HG03045 (cell line): ENCODE data around the gene SDHD.
"Not testable (repeated sequence)": the region's sequence is repeated elsewhere in the genome, so short reads cannot be mapped to it uniquely, and the experiment has no call there.

ENCODE experiments used
- ATAC-seq: cut with Tn5 transposase; IDR thresholded peaks from one replicate; pipeline ENCODE4 v1.9.1; 2021; ENCODE audit warnings: mild to moderate bottlenecking, moderate library complexity; ENCODE audit not compliant: unreplicated experiment

Gene SDHD

DNA sequence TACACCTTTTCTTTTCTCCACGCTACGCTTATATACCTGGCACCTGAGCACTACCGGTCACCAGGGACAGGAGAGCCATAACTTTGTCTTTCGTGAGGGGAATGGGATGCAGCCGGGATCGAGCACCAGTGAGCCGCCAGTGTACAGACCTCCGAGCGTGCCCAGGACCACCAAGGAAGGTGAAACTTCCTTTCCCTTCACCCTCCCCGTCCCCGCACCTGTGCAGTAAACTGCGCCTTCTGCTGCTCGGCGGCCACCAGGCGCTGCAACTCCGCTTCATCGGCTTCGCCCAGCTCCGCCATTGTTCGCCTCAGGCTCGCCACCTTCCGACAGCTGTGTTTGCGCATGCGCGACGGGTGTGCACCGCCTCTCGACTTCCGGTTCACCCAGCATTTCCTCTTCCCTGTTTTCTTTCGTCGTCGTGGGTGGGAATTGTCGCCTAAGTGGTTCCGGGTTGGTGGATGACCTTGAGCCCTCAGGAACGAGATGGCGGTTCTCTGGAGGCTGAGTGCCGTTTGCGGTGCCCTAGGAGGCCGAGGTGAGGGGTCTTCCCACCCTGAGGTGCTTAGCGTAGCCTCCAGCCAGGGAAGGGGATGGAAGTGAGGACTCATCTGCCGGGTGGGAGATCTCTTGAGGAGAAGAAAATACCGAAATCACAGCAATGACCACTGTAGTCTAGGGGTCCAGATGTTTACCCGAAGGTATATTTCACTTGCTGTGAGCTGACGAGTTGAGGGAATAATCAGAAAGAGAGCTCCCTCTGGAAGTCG lies at the start of gene SDHD, which contains the start of gene TIMM8B:
SDHD (plus strand) TSS at position 452 of the 770 bp plus-strand sequence; CDS start at position 487, 35 bp downstream.
TIMM8B (minus strand) TSS at position 335 of the 770 bp plus-strand sequence; CDS start at position 302, 33 bp downstream.
- ATAC-seq = peak; percentile 91

- ATAC-seq = no peak
These were observed 49.1 kb upstream of the SDHD start for GRCh38 chr11:112037527-112037926.

- ATAC-seq = no peak
These were observed 44.3 kb upstream of the SDHD start for GRCh38 chr11:112042161-112042960.

DNA sequence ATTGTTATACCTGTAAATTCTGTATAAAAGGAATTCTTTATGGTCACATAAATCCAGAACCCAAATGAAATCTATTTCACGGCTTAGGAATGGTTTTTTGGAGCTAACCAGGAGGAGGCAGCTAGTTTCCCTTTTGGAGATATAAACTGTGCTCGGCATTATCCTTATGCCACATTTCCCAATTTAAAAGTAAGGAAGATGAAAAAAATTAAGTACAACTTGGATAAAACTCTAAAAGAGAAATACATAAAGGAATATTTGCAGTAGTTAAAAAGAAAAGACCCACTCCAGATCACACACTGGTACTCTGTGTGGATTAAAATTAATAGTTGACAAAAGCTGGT lies 43.7 kb upstream of the SDHD start:
- no peak for ATAC-seq

DNA sequence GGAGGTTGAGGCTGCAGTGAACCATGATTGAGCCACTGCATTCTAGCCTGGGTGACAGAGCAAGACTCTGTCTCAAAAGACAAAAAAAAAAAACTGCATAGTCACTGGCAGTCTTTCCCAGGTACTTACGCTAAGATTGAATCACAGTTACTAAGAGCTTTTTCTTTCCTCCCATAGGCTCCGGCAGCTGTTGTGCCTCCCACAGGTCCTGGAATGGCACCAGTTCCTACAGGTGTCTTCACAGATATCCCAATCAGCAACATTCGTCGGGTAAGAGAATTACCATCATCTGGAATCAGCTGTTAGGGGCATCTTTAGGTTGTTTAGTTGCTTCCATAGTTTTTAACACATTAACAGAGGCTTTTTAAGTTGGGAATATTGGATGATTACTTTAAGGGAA lies 41.7 kb upstream of the SDHD start:
- ATAC-seq = no peak

DNA sequence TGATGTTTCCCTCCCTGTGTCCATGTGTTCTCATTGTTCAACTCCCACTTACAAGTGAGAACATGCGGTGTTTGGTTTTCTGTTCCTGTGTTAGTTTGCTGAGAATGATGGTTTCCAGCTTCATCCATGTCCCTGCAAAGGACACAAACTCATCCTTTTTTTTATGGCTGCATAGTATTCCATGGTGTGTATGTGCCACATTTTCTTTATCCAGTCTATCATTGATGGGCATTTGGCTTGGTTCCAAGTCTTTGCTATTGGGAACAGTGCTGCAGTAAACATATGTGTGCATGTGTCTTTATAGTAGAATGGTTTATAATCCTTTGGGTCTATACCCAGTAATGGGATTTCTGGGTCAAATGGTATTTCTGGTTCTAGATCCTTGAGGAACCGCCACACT lies 40.0 kb upstream of the SDHD start:
- not testable (repeated sequence) for ATAC-seq

DNA sequence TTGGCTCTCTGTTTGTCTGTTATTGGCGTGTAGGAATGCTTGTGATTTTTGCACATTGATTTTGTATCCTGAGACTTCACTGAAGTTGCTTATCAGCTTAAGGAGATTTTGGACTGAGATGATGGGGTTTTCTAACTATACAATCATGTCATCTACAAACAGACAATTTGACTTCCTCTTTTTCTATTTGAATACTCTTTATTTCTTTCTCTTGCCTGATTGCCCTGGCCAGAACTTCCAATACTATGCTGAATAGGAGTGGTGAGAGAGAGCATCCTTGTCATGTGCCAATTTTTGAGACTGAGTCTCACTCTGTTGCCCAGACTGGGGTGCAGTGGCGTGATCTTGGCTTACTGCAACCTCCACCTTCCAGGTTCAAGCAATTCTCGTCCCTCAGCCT lies 38.4 kb upstream of the SDHD start:
- not testable (repeated sequence) for ATAC-seq

- no peak for ATAC-seq
These were observed 36.9 kb upstream of the SDHD start for GRCh38 chr11:112049777-112050176.

DNA sequence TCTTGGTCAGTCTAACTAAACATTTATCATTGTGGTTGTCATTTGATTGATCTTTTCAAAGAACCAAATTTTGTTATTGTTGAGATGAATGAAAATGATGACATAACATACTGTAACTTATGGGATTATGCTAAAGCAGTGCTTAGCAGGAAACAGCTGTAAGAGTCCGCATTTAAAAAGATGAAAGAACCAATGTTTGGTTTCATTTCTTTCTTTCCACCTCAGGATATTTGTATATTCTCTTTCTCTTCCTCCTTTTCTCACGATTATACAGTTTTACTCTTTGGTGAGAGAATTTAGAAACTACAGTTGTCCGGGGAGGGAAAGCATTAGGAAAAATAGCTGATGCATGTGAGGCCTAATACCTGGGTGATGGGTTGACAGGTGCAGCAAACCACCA lies 36.0 kb upstream of the SDHD start:
- peak; percentile 82 for ATAC-seq

- no peak for ATAC-seq
These were observed 34.9 kb upstream of the SDHD start for GRCh38 chr11:112051768-112052167.

GRCh38 chr11:112057170-112057569 lies 29.5 kb upstream of the SDHD start:
- no peak for ATAC-seq

DNA sequence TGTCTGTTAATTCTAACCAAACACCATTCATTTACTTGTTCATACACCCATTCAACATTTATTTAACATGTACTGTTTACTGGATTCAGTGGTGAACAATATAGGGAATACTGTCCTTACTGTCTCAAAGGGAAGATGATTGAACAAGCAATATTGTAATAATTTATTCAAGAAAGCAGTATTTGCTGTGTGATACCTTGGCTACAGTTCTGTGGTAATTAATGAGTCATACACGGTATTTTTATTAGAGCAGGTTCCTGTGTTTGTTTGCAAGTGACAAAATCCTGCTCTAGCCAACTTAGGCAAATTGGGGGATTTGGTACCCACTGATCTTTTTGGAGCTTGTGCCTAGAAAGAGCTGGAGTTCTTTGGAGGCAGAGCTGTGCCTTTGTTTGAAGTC lies 28.6 kb upstream of the SDHD start:
- ATAC-seq = no peak

GRCh38 chr11:112062923-112063322 lies 23.8 kb upstream of the SDHD start:
- no peak for ATAC-seq

GRCh38 chr11:112073941-112074811 lies 12.5 kb upstream of the SDHD start, which contains the start of the genes NKAPD1 and PIH1D2:
NKAPD1 (plus strand) TSS chr11:112074299; CDS start chr11:112075575, 1,276 bp downstream.
PIH1D2 (minus strand) TSS chr11:112074017; CDS start chr11:112073174, 843 bp downstream.
- ATAC-seq = peak; percentile 88

GRCh38 chr11:112082729-112083128 lies 3.9 kb upstream of the SDHD start:
- no peak for ATAC-seq

DNA sequence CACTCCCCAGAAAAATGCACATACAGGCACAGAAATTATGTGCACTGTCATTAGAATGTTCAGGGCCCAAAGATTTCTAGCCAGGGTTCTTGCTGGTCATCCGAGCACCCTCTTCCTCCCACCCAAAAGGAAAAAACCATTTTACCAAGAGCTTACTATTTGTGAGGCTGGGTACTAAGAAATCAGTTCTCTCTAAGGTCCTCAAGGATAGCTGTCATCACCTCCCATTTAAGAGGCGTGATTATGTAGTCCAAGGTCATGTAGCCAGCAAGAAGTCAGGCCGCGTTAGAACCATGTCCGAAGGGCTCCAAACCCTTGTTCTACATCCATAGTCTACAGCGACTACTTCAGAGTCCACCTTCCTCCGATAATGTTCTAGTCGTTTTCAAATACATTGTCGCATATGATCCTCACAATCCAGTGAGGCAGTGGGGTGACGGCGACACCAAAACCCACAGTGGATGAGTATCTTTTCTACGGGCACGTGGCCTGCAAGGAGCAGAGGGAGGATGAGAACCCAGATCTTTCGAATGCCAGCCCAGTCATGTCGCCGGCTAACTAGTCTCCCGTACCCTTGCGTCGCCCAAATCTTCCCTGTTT lies 751 bp upstream of the SDHD start:
- peak; percentile 33 for ATAC-seq

- no peak for ATAC-seq
These were observed 539 bp downstream of the SDHD start for GRCh38 chr11:112087212-112087611.

DNA sequence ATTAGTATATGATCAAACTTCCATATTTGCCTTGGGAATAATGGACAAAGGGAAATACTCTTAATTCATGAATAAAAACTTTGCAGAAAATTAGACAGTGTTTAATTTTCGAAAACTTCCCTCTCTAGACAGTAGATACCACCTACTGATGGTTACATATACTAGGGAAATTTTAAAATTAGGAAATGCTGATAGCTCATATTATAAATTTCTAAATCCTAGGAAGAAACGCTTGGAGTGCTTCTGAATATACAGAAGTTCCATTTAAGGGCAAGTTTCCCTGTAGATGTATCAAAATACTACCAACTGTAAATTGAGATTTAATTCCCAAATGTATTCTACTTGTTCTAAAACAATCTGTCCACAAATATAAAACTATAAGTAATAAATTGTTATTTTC lies 8.6 kb downstream of the SDHD start:
- not testable (repeated sequence) for ATAC-seq

GRCh38 chr11:112096194-112096593 lies 9.5 kb downstream of the SDHD start:
- ATAC-seq = no peak

GRCh38 chr11:112097734-112098528 lies 11.3 kb downstream of the SDHD start:
- ATAC-seq = no peak
